Fibroblast of lung (primary cell): ENCODE measurements around the gene LIMCH1. TPM values are rescaled to one million over a fixed set of nuclear protein-coding genes. Genes with fewer than 3 reads are reported as not detected.

Source experiments
- DNase-seq, 2 donors: peaks; one replicate each; pipeline versions ENCODE4 v3.0.0 to v3.0.0-alpha.2; 2010; ENCODE audit warnings: low read depth in 2 of 2
- H2AFZ ChIP-seq: 2 replicates; pipeline ENCODE4 v1.5.1; 2012; ENCODE audit warnings: low read length, control low read depth, inconsistent platforms
- H3K27ac ChIP-seq: 2 replicates; pipeline ENCODE4 v1.5.1; 2011; ENCODE audit warnings: low read length, control low read depth; ENCODE audit not compliant: insufficient read depth
- H3K27me3 ChIP-seq: 2 replicates; pipeline ENCODE4 v1.5.1; 2011; ENCODE audit warnings: mild to moderate bottlenecking, low read length; ENCODE audit not compliant: control insufficient read depth, insufficient read depth
- H3K36me3 ChIP-seq: 2 replicates; pipeline ENCODE4 v1.5.1; 2011; ENCODE audit warnings: low read length; ENCODE audit not compliant: control insufficient read depth, insufficient read depth
- H3K4me1 ChIP-seq: 2 replicates; pipeline ENCODE4 v1.5.1; 2011; ENCODE audit warnings: low read length; ENCODE audit not compliant: control insufficient read depth, insufficient read depth; ENCODE audit errors: extremely low read depth
- H3K4me2 ChIP-seq: 2 replicates; pipeline ENCODE4 v1.5.1; 2011; ENCODE audit warnings: low read length, control low read depth; ENCODE audit not compliant: insufficient read depth; ENCODE audit errors: extremely low read depth
- H3K4me3 ChIP-seq, 4 experiments: fragments of 200-600 bp in 1 of 4; sonication (generic) in 1 of 4; replicated peaks in 1 of 4; 2 replicates each; pipeline ENCODE4 v1.5.1; 2011 to 2016; ENCODE audit warnings: low read length in 4 of 4, low read depth in 3 of 4, mild to moderate bottlenecking in 3 of 4, control low read depth in 2 of 4, inconsistent platforms in 1 of 4, mixed read lengths in 1 of 4; ENCODE audit not compliant: insufficient read depth in 1 of 4; ENCODE audit errors: control extremely low read depth in 1 of 4
- H3K79me2 ChIP-seq: 2 replicates; pipeline ENCODE4 v1.5.1; 2012; ENCODE audit warnings: mild to moderate bottlenecking, low read length, inconsistent platforms; ENCODE audit not compliant: control insufficient read depth, insufficient read depth
- H3K9ac ChIP-seq: 2 replicates; pipeline ENCODE4 v1.5.1; 2011; ENCODE audit warnings: mild to moderate bottlenecking, low read length, control low read depth; ENCODE audit not compliant: insufficient read depth
- H3K9me3 ChIP-seq: 2 replicates; pipeline ENCODE4 v1.5.1; 2012; ENCODE audit warnings: low read depth, low read length; ENCODE audit not compliant: control insufficient read depth, insufficient read depth
- H4K20me1 ChIP-seq: 2 replicates; pipeline ENCODE4 v1.5.1; 2011; ENCODE audit warnings: low read length; ENCODE audit not compliant: control insufficient read depth, insufficient read depth; ENCODE audit errors: extremely low read depth
- CTCF ChIP-seq, 2 donors: IDR thresholded peaks in 1 of 2; conservative IDR thresholded peaks in 1 of 2; 1 replicate in 1 of 2; 2 replicates in 1 of 2; pipeline ENCODE4 v1.5.1; 2011 to 2012; ENCODE audit warnings: low read length in 2 of 2, control low read depth in 1 of 2, inconsistent platforms in 1 of 2, low read depth in 1 of 2, mild to moderate bottlenecking in 1 of 2
- EZH2 ChIP-seq: IDR thresholded peaks from 2 replicates; pipeline ENCODE4 v1.5.1; 2012; ENCODE audit warnings: low read length, control low read depth, mild to moderate bottlenecking; ENCODE audit errors: missing control alignments
- polyA plus RNA-seq, 2 donors: library from polyadenylated mRNA; depleted of rRNA in 1 of 2; stranded (reverse) in 1 of 2; unstranded in 1 of 2; fragments of >200 nt; gene quantifications; 2 replicates each; pipeline ENCODE4 v1.2.1, GENCODE V29; 2011 to 2012; ENCODE audit warnings: missing spikeins in 1 of 2
- total RNA-seq: library from RNA; depleted of rRNA; stranded (reverse); fragments of >200 nt; gene quantifications from 2 replicates; pipeline ENCODE4 v1.2.1, GENCODE V29; 2014

The LIMCH1 gene
- total and polyA plus RNA-seq, 2 donors (not counting 1 experiment from before 2014, with no cell fraction given), result 2.8 to 4.6 TPM

GRCh38 chr4:41712425-41712824 is 174.5 kb downstream of the LIMCH1 start:
- Histone ChIP-seq H4K20me1 (no peaks in the 10 kb centered on the region), H3K4me2 (no peak overlapping the region), H3K27me3 (no peaks in the 10 kb centered on the region)

GRCh38 chr4:41713768-41714167 is 175.8 kb downstream of the LIMCH1 start:
- H3K9ac ChIP-seq, result no peak overlapping the region
- no peaks in the 10 kb centered on the region for H3K27me3 ChIP-seq
- H3K4me2 ChIP-seq, result no peak overlapping the region
- H3K36me3 ChIP-seq, result no peaks in the 10 kb centered on the region
- H3K4me3 ChIP-seq, result no peak overlapping the region
- no peaks in the 10 kb centered on the region for H3K79me2 ChIP-seq
- H3K27ac ChIP-seq, result no peak overlapping the region
- H3K9me3 ChIP-seq, result no peaks in the 10 kb centered on the region
- H4K20me1 ChIP-seq, result no peaks in the 10 kb centered on the region
- H3K4me1 ChIP-seq, result no peaks in the 10 kb centered on the region
- TF ChIP-seq EZH2, result no peak
- no peak for TF ChIP-seq CTCF (conservative IDR thresholded peaks at IDR 0.05 in 1 of 2, IDR thresholded peaks at IDR 0.05 in 1 of 2; ENCODE audit: low read depth in 1 of 2, low read length in 2 of 2)
- H2AFZ ChIP-seq, result no peak overlapping the region
- no peak for DNase-seq

More at GRCh38 chr4:41712425-41712824, 174.5 kb downstream of the LIMCH1 start:
- H3K9ac ChIP-seq, result no peak overlapping the region
- no peak for TF ChIP-seq EZH2
- no peak for TF ChIP-seq CTCF (conservative IDR thresholded peaks at IDR 0.05 in 1 of 2, IDR thresholded peaks at IDR 0.05 in 1 of 2; ENCODE audit: low read depth in 1 of 2, low read length in 2 of 2)
- no peaks in the 10 kb centered on the region for H3K79me2 ChIP-seq
- H3K36me3 ChIP-seq, result no peaks in the 10 kb centered on the region
- no peak for DNase-seq
- H3K4me1 ChIP-seq, result no peaks in the 10 kb centered on the region
- H2AFZ ChIP-seq, result no peak overlapping the region
- no peak overlapping the region for H3K27ac ChIP-seq
- H3K4me3 ChIP-seq, result no peak overlapping the region
- no peaks in the 10 kb centered on the region for H3K9me3 ChIP-seq

- TF ChIP-seq CTCF (conservative IDR thresholded peaks at IDR 0.05 in 1 of 2, IDR thresholded peaks at IDR 0.05 in 1 of 2; ENCODE audit: low read depth in 1 of 2, low read length in 2 of 2), result no peak
- no peak for TF ChIP-seq EZH2
Observed at GRCh38 chr4:41714364-41715000, 176.5 kb downstream of the LIMCH1 start.

More at GRCh38 chr4:41714364-41715000, 176.5 kb downstream of the LIMCH1 start:
- no peak for DNase-seq
- Histone ChIP-seq H2AFZ (no peak overlapping the region), H3K9ac (no peak overlapping the region), H3K4me2 (no peak overlapping the region), H3K4me3 (no peak overlapping the region), H4K20me1 (no peaks in the 10 kb centered on the region), H3K36me3 (no peaks in the 10 kb centered on the region), H3K9me3 (no peaks in the 10 kb centered on the region), H3K4me1 (no peaks in the 10 kb centered on the region), H3K79me2 (no peaks in the 10 kb centered on the region), H3K27me3 (no peaks in the 10 kb centered on the region), H3K27ac (no peak overlapping the region)
